DOHH2 (cell line): ENCODE data around the gene POLR2A.
"Not testable (repeated sequence)": the region's sequence is repeated elsewhere in the genome, so short reads cannot be mapped to it uniquely, and the experiment has no call there.

Source experiments
- H3F3A ChIP-seq: fragments of 200-600 bp; sonication (generic), shearing (Covaris generic); 2 replicates; pipeline ENCODE4 v1.6.0; 2016; ENCODE audit warnings: antibody characterized with exemption, mild to moderate bottlenecking; ENCODE audit not compliant: control insufficient read depth, insufficient read depth
- H3K27ac ChIP-seq: fragments of 200-600 bp; sonication (generic); 2 replicates; pipeline ENCODE4 v1.5.1; 2014; ENCODE audit warnings: low read depth, mild to moderate bottlenecking, low read length, moderate library complexity
- H3K27me3 ChIP-seq: fragments of 200-600 bp; sonication (generic); 2 replicates; pipeline ENCODE4 v1.6.1; 2014; ENCODE audit warnings: mild to moderate bottlenecking, low read length, mixed read lengths; ENCODE audit not compliant: control insufficient read depth
- H3K36me3 ChIP-seq: fragments of 200-600 bp; sonication (generic); 2 replicates; pipeline ENCODE4 v1.6.1; 2014; ENCODE audit warnings: mild to moderate bottlenecking, low read length, moderate library complexity, mixed read lengths; ENCODE audit not compliant: control insufficient read depth
- H3K4me1 ChIP-seq: fragments of 200-600 bp; sonication (generic); 2 replicates; pipeline ENCODE4 v1.6.1; 2014; ENCODE audit warnings: mild to moderate bottlenecking, low read length, mixed read lengths; ENCODE audit not compliant: control insufficient read depth
- H3K4me2 ChIP-seq: fragments of 200-600 bp; sonication (generic); 2 replicates; pipeline ENCODE4 v1.6.0; 2014; ENCODE audit warnings: mild to moderate bottlenecking, low read length, moderate library complexity
- H3K4me3 ChIP-seq: fragments of 200-600 bp; sonication (generic); 2 replicates; pipeline ENCODE4 v1.5.1; 2014; ENCODE audit warnings: mild to moderate bottlenecking, low read length, mixed read lengths
- H3K79me2 ChIP-seq: fragments of 200-600 bp; sonication (generic); 2 replicates; pipeline ENCODE4 v1.6.1; 2014; ENCODE audit warnings: mild to moderate bottlenecking, low read length, mixed read lengths; ENCODE audit not compliant: control insufficient read depth
- H3K9me2 ChIP-seq: fragments of 200-600 bp; sonication (generic); replicated peaks from 2 replicates; pipeline ENCODE4 v1.6.1; 2014; ENCODE audit warnings: mild to moderate bottlenecking, low read length, mixed read lengths; ENCODE audit not compliant: control insufficient read depth
- H3K9me3 ChIP-seq: fragments of 200-600 bp; sonication (generic); 2 replicates; pipeline ENCODE4 v1.6.1; 2014; ENCODE audit warnings: antibody characterized with exemption, low read length, mixed read lengths; ENCODE audit not compliant: control insufficient read depth, insufficient read depth
- H4K20me1 ChIP-seq: fragments of 200-600 bp; sonication (generic); 2 replicates; pipeline ENCODE4 v1.6.0; 2014; ENCODE audit warnings: low read depth, mild to moderate bottlenecking, antibody characterized with exemption, low read length, moderate library complexity; ENCODE audit not compliant: control insufficient read depth, insufficient read depth
- EZH2phosphoT487 ChIP-seq: fragments of 200-600 bp; sonication (generic); IDR thresholded peaks from 2 replicates; pipeline ENCODE4 v1.6.1; 2017; ENCODE audit warnings: borderline replicate concordance, mild to moderate bottlenecking, antibody characterized with exemption, low read length, moderate library complexity, mixed read lengths
- TF ChIP-seq, protein P1 (sequence below): fragments of 200-600 bp; sonication (generic); IDR thresholded peaks from one replicate; pipeline ENCODE4 v1.5.1; 2014; ENCODE audit warnings: antibody characterized with exemption, mild to moderate bottlenecking, low read depth, low read length; ENCODE audit not compliant: poor library complexity, severe bottlenecking

The POLR2A gene

DNA sequence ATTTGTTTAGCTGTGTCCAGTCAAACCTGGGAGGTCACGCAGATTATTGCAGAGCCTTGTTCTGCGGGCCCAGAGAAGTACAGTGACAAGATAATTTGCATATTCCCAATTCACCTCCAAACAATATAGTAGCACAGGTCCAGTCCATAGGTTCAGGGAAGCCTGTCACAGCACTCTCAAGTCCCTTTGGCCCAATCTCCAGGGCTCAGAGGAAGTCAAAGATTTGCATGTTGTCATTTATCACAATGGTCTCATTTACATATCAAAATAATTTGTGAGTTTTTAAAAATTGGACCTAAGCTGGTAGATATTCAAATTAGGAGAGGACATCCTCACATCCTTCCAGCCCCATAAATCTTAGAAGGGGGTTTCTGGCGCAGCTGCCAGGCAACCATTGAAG is 16.7 kb upstream of the POLR2A start:
- Histone ChIP-seq H3K4me1 (peaks cover 21% of the 10 kb centered on the region), H3K4me3 (peak overlapping the region; percentile 35), H3K4me2 (peak overlapping the region; percentile 57), H3F3A (0 out of 2 replicates have a peak, but pooled peaks cover 3% of the 10 kb centered on the region), H4K20me1 (no peaks in the 10 kb centered on the region), H3K36me3 (no peaks in the 10 kb centered on the region; the same call in 1 of the 2 replicates), H3K9me2 (no peaks in the 10 kb centered on the region), H3K79me2 (peaks cover 8% of the 10 kb centered on the region), H3K27ac (0 out of 2 replicates have a peak overlapping the region, but pooled peaks have one; percentile 27), H3K9me3 (no peaks in the 10 kb centered on the region), H3K27me3 (no peaks in the 10 kb centered on the region)
- TF ChIP-seq, protein P1, sequence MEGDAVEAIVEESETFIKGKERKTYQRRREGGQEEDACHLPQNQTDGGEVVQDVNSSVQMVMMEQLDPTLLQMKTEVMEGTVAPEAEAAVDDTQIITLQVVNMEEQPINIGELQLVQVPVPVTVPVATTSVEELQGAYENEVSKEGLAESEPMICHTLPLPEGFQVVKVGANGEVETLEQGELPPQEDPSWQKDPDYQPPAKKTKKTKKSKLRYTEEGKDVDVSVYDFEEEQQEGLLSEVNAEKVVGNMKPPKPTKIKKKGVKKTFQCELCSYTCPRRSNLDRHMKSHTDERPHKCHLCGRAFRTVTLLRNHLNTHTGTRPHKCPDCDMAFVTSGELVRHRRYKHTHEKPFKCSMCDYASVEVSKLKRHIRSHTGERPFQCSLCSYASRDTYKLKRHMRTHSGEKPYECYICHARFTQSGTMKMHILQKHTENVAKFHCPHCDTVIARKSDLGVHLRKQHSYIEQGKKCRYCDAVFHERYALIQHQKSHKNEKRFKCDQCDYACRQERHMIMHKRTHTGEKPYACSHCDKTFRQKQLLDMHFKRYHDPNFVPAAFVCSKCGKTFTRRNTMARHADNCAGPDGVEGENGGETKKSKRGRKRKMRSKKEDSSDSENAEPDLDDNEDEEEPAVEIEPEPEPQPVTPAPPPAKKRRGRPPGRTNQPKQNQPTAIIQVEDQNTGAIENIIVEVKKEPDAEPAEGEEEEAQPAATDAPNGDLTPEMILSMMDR = no peak

GRCh38 chr17:7468290-7468689 is 15.9 kb upstream of the POLR2A start:
- no peaks in the 10 kb centered on the region for H3K27me3 ChIP-seq
- no peak for TF ChIP-seq EZH2phosphoT487
- TF ChIP-seq, protein P1 = no peak
- peaks cover 8% of the 10 kb centered on the region for H3K79me2 ChIP-seq
- no peaks in the 10 kb centered on the region; the same call in 1 of the 2 replicates for H3K36me3 ChIP-seq
- no peak overlapping the region for H3K4me3 ChIP-seq
- H4K20me1 ChIP-seq = no peaks in the 10 kb centered on the region
- H3K27ac ChIP-seq = no peak overlapping the region
- H3K9me2 ChIP-seq = no peaks in the 10 kb centered on the region
- H3K4me2 ChIP-seq = no peak overlapping the region
- H3K9me3 ChIP-seq = no peaks in the 10 kb centered on the region
- H3K4me1 ChIP-seq = peaks cover 21% of the 10 kb centered on the region
- 0 out of 2 replicates have a peak, but pooled peaks cover 3% of the 10 kb centered on the region for H3F3A ChIP-seq

- H3K27me3 ChIP-seq = no peaks in the 10 kb centered on the region
- peaks cover 21% of the 10 kb centered on the region for H3K4me1 ChIP-seq
- no peak overlapping the region for H3K27ac ChIP-seq
- H3K36me3 ChIP-seq = no peaks in the 10 kb centered on the region; the same call in 1 of the 2 replicates
- H3K9me2 ChIP-seq = no peaks in the 10 kb centered on the region
- no peaks in the 10 kb centered on the region for H4K20me1 ChIP-seq
- H3K9me3 ChIP-seq = no peaks in the 10 kb centered on the region
- H3K4me2 ChIP-seq = no peak overlapping the region
- TF ChIP-seq EZH2phosphoT487 = no peak
- TF ChIP-seq, protein P1 = no peak
- peaks cover 8% of the 10 kb centered on the region for H3K79me2 ChIP-seq
- H3K4me3 ChIP-seq = no peak overlapping the region
- H3F3A ChIP-seq = 0 out of 2 replicates have a peak, but pooled peaks cover 3% of the 10 kb centered on the region
Observed at GRCh38 chr17:7468804-7469389, 15.3 kb upstream of the POLR2A start.

- H3F3A ChIP-seq, H3K9me3 ChIP-seq, H3K4me3 ChIP-seq, H3K9me2 ChIP-seq, H4K20me1 ChIP-seq, H3K4me2 ChIP-seq, H3K27me3 ChIP-seq, H3K36me3 ChIP-seq, H3K27ac ChIP-seq: not testable (repeated sequence)
- Histone ChIP-seq H3K4me1 (peaks cover 21% of the 10 kb centered on the region), H3K79me2 (peaks cover 11% of the 10 kb centered on the region)
Observed at GRCh38 chr17:7469843-7470242, 14.3 kb upstream of the POLR2A start.

DNA sequence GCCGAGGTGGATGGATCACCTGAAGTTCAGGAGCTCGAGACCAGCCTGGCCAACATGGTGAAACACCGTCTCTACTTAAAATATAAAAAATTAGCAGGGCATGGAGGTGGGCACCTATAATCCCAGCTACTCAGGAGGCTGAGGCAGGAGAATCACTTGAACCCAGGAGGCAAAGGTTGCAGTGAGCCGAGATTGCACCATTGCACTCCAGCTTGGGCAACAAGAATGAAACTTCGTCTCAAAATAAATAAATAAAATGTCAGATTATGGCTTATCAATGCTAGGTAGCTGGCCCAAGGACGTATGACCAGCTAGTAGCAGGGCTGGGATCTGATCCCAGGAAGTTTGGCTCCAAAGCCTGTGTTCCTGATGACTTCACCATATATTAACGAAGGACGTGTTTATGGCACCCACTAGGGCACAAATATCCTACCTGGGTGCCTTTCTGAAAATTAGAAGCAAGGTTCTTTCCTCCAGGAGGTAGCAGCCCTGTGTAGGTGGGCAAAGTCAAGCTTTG is 13.7 kb upstream of the POLR2A start:
- not testable (repeated sequence) for H3K36me3 ChIP-seq, H3K4me2 ChIP-seq, H3K27me3 ChIP-seq, H3K4me3 ChIP-seq, H3F3A ChIP-seq, H4K20me1 ChIP-seq, H3K27ac ChIP-seq, H3K9me3 ChIP-seq, H3K9me2 ChIP-seq
- peaks cover 11% of the 10 kb centered on the region for H3K79me2 ChIP-seq
- H3K4me1 ChIP-seq = peaks cover 21% of the 10 kb centered on the region
